GM19463 (cell line): ENCODE data around the gene BEST1.

Experiments used
- ATAC-seq: cut with Tn5 transposase; IDR thresholded peaks from one replicate; pipeline ENCODE4 v1.9.1; 2021; ENCODE audit warnings: mild to moderate bottlenecking, moderate library complexity; ENCODE audit not compliant: unreplicated experiment

Gene BEST1

DNA sequence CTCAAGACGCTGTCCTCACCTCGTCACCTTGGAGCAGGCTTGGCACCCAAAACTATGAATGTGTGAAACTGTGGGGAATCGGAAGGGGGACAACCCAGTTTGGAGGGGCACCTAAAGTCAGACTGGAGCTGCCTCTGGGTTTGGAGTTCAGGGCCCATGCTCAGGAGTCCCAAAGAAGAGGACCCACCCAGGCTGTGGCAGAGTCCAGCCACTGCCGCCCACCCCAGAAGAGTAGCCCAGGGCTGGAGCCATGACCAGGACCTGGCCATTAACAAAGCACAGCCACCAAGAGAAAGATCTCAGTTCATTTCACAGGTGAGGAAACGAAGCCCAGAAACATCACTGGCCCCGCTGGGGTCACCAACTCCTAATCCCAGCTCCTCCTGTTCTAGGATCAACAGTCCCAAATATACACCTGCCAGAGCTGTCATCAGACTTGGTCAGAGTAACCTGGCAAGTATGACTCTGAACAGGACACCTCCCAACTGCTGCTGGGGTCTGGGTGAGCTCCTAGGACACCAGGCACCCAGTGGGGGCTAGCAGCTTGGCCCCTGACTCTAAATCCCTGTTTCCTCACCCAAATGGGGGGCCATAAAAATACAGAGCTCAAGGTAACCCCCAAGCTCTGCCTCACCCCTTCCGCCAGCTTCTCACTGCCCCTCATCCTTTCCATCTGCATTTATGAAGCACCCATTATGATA lies 35.5 kb upstream of the BEST1 start:
- no peak for ATAC-seq

DNA sequence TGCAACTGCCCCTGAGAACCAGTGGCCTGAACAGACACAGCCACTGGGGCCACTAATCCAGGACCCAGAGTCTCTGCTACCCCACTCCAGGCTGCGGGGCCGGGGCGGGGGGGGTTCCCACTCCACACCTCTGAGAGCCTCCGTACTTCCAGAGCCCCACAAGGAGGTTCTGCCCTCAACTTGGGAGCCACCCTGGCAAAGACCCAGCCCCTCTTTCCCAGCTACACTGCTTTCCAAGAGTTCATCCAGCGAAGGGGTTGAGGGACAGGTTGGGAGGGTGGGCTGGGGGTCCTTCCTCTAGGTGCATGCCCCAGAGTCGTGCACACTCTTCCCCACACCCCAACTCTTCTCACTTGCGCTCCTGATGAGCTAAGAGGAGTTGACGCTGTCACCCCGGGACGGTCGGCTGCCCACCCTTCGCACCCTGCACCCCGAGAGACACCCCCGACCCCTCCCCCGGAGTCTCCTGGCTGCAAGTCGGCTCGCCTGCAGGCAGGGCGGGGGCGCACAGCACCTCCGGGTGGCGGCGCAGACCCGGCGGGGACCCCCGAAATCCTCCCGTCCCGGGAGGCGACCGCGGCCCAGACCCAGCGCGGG lies 33.3 kb upstream of the BEST1 start:
- no peak for ATAC-seq

DNA sequence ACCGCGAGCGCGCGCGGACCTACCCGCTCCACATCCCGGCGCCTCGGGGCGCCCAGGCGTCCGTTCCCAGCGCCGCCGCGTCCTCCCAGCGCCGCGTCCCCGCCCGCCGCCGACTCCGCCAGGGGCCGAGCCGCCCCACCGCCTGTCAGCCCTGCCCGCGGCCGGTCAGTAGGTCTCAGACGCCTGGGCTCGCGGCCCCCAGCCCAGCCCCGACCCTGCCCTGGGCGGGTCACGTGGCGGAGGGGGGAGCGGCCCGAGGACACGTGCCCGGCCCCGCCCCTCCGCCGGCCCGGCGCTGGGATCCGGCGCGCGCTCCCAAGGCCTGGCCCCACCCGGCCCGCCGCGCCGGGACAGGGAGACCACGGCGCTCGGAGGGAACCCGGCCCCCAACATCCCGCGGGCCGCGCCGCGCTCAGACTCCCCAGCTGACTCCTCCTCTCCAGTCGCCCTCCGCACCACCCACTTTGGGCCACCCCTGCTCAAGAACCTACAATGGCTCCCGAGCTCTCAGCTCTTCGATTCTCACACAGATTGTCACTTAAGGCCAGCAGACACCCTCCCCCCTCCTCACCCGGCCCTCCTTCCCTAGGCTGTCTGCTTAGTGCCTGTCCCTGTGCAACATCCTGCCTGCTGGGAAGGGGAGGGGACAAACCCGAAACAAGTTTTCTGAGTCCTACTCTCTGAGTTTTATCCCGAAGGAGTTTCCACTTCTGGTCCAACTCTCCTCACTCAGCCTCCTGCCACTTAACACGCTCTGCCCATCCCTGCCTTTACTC lies 32.6 kb upstream of the BEST1 start, which contains the start of gene RAB3IL1:
RAB3IL1 (minus strand) TSS at position 233 of the 776 bp plus-strand sequence; CDS start at position 34, 199 bp downstream.
- ATAC-seq: no peak

DNA sequence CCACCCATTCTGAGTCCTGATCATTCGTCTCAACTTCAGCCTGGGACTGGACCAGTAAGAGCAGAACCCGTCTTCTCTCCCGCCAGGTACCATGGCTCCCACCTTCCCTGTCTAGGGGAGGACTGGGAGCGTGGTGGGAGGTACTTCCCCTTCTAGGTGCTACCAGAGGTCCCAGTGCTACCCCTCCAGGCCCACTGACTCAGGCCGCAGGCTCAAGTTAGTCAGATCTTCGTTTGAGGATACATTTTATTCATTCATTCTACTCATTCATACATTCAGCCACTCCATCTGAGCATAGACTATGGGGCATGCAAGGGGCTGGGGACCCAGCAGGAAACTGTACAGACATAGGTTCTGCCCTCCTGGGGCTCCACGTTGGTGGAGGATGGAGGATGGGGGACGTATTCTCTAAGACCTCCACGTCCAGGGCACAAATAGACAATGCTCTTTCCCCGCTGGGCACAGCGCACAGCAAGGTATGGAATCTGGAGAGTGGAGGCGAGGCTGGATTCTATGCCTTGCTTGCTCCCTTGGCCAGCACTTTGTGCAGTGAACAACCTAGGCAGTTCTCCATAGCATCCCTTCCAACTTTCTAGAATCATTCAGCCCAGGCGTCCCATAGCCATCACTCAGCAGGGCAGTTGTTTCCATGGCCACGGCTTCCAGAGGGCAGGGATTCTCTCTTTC lies 31.8 kb upstream of the BEST1 start:
- no peak for ATAC-seq

DNA sequence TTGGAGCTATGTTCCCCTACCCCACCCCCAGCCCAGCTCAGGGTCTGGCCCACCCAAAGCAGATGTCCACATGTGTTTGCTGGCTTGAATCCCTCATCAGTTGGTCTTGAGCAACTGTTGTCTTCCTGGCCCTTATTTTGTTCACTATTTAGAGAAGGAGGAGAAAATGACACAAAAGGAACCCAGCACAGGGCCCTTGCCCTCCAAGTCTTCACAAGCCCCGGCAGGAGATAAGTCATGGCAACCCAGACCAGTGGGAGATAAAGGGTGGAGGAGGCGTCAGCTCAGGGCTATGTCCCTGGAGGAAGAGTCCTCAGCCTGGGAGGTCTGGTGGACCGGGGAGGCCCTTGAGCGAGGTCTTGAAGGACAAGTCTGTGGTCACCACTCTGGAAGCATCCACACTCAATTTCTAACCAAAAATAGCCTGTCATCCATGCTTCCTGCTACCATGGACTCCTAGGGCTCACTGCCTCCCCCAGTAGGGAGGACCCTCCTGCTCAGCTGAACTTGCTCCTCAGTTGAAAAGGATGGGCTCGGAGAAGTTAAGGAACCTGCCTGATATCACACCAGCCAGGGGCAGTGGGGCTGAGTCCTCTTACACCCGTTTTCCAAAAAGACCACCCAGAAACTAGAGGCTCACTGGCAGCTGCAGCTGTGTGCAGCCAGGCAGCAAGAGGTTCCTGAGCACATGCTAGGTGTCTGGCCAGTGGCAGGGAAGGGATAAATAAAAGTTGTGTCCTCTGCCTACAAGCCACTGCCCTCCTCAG lies 31.0 kb upstream of the BEST1 start:
- ATAC-seq: no peak

DNA sequence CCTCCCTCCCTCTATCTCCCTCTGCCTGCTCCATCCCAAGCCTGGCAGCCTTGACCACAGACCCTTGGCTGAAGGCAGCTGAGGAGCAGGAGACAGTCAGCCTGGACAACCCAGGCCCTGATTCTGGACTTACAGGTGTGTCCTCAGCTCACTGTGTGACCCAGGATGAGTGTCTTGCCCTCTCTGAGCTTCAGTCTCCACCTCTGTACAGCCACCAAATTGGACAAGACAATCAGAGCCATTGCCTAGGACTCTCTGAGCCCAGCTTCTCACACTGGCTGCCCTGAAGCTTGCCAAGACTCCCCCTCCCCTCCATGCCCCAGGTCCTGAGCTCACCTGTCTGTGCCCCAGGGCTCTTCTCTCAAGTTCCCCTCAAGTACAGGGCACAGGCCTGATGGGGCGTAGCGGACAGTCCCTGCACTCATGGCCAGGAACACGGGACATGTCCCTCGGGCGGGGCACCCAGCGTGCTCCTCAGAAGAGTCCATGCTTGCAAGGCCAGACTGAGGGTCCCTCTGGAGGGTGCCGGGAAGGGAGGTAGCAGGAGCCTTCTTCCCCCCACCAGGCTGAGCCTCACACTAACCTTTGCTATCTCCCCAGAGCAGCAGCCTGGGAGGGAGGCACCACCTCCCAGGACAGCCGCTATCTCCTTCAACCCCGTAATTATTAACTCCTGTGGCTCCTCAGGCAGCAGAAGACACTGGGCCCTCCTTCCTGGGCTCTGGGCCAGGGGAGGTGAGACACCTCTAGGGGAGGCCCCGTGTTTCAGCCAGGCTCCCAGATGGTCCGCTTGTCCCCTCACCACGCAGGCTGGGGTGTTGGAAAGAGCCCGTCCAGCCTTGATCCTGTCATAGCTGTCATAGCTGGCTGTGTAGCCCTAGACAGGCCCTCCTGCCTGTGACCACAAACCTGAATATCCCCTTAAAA lies 30.2 kb upstream of the BEST1 start:
- no peak for ATAC-seq

DNA sequence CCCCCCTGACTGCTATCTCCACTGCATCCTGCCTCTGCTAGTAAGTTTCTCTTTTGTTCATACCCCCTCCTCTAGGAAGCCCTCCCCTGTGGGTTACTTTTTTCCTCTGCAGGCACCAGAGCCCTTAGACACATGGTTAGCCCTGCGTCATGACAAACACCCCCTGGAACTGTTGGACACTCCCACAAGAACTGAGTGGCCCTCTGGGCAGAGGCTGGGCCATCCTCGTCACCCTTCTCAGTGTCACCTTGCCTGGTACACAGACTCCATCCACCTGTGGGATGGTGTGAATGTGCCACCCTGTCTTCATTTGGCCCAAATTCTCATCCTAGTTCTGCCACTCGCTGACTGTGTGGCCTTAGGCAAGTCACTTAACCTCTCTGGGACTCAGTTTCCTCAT lies 28.7 kb upstream of the BEST1 start:
- ATAC-seq: no peak

DNA sequence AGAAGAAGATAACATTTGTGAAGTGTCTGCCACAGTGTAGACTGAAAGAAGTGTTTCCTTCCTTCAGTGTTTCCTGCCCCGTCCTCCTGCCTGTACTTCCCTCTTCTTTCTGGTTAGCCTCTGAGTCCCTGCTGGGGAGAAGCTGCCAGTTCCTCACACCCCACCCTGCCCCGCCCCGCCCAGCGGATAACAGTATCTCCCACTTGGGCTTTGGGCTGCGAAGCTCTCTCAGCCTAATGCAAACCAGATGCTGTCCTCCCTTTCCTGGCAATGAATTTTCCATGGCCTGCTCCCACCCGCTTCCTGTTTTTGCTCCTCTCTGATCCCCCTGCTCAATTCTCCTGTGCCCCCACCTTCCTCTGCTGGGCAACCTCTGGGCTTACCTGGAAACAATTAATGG lies 27.6 kb upstream of the BEST1 start:
- ATAC-seq: no peak

DNA sequence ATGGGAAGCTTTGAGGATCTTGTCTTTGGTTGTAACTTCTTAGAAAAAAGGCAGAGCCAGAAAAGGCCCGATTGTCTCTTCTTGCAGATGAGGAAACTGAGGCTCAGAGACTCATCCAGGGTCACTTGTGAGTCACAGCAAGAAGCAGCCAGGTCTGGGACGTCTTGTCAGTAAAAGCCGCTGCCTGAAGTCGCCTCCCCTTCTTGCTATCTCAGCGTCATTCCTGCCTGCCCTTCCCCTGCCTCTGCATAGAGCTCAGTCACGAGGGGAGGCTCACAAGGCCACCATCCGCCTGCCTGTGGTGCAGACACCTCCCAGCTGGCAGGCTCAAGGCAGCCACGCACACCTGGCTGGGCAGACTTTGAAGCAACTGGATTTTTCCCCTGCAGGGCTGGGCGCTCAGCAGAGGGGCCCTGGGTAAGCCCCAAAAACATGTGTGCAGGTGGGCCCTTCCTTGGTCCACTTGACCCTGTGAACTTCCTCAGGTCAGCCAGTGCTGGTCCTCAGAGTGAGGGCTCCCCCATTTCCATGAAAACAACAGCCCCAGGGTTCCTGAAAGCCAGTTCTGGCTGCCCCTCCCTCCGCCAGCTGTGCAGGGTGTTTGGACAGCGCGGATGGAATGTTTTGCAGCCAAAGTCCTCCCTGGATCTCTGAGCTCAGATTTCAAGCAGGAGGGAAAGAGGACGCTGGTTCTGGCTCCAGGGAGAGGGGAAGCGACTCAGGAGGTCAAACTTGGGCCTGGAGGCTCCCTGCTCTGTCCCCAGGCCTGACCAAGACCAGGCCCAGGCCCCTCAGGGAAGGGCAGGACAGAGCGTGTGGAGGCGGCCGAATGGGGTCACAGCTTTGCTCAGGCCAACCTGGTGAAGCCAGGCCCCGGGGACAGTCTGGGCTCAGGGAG lies 26.7 kb upstream of the BEST1 start:
- ATAC-seq: no peak

DNA sequence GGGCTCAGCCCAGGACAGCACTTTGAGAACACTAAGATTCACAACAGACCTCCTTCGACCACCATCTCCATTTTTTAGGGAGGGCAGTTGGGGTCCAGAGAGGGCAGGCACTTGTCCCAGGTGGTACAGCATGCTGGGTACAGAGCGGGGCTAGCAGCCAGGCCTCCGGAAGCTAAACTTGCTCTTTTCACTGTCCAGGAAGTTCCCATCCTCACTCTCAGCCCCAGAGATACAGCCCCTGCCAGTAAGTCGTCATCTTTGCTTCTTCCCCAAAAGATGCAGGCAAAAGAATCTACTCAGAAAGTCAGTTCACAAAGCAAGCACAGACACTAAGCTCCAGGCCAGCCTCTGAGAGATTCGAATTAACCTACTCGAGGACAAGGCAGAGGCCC lies 26.1 kb upstream of the BEST1 start:
- ATAC-seq: no peak

DNA sequence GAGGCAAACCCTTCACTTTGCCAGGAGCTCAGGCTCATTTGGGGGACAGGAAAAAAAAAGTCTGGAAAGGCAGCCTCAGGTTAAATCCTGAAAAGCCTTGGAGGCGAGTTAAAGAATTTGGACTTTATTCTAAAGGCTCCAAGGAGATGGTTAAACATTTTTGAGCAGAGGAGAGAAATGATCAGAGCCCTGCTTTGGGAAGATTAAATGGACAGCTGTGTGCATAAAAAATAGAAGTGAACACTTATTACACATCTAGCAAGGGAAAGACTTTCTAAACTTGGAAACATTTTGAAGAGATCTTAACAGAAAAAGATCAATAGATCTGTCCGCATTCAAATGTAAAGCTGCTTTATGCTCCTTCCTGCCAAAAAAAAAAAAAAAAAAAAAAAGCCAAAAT lies 24.4 kb upstream of the BEST1 start:
- no peak for ATAC-seq

DNA sequence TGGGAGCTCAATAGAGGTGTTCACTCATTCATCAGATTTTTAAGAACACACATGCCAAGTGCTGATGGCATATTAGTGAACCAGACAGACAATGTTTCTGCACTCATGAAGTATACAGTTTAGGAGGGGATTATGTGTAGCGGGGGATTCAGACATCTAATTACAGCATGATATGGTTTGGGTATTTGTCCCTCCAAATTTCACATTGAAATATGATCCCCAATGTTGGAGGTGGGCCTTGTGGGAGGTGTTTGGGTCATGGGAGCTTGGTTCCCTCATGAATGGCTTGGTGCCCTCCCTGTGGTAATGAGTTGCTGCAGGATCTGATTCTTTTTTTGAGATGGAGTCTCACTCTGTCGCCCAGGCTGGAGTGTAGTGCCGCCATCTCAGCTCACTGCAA lies 23.9 kb upstream of the BEST1 start:
- ATAC-seq: no peak

DNA sequence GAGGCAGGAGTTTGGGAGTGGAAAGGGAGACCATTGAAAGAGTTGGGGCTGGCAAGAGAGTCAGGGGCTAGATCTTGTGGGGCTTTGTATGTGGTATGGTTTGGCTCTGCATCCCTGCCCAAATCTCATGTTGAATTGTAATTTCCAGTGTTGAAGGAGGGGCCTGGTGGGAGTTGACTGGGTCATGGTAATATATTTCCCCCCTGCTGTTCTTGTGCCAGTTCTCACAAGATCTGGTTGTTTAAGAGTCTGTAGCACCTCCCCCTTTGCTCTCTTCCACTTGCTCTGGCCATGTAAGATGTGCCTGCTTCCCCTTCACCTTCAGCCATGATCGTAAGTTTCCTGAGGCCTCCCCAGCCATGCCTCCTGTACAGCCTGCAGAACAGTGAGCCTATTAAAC lies 22.6 kb upstream of the BEST1 start:
- no peak for ATAC-seq

DNA sequence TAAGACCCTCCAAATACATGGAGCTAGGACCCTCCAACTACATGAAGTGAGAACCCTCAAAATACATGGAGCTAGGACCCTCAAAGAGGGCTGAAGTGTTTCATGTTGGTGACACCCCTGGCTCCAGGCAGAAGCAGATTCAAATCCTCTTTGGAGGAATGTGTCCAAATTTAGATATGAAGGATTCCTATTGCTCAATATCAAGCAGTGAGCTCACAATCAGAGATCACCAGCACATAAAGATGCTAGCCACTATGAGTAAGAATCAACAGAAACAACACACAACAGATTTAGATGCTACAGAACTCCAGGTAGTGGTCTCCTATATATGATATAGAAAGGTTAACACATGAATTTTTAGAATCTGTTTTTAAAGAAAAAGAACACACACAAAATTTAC lies 21.5 kb upstream of the BEST1 start:
- ATAC-seq: no peak

DNA sequence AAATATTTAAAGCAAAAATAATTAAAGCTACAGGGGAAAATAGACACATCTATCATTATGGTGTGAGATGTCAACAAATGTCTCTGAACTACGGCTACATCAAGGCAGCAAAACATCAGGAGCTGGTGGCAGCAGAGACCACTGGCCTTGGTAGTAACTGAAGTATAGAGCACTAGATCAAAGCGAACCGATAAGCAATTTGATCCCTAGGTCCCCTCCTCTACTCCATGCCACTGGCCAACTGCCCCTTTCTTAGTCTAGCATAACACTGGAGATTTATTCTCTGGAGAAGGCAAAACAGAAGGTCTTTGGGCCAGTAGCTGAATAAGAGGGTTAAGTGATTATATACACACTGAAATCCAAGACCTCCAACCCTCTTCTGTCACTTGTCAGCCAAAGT lies 19.2 kb upstream of the BEST1 start:
- ATAC-seq: no peak

DNA sequence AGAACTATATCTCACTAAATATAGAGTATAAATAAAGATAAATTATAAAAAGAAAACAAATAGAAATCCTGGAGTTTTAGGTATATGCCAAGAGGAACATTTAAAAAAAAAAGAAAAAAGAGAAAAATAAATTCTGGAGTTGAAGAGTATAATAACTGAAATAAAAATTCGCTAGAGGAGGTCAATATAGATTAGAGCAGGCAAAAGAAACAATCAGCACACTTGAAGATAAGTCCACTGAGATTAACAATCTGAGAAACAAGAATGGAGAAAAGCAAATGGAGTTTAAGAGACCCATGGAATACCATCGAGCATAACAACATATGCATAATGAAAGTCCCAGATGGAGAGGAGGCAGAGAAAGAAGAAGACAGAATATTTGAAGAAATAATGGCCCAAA lies 14.3 kb upstream of the BEST1 start:
- ATAC-seq: no peak

DNA sequence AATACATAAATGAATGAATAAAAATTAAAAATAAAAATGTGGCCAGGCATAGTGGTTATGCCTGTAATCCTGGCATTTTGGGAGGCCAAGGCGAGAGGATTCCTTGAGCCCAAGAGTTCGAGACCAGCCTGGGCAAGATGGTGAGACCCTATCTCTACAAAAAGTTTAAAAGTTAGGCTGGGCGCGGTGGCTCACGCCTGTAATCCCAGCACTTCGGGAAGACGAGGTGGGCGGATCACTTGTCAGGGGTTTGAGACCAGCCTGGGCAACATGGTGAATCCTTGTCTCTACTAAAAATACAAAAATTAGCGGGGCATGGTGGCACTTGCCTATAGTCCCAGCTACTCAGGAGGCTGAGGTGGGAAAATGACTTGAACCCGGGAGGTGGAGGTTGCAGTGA lies 9.7 kb upstream of the BEST1 start:
- ATAC-seq: no peak

DNA sequence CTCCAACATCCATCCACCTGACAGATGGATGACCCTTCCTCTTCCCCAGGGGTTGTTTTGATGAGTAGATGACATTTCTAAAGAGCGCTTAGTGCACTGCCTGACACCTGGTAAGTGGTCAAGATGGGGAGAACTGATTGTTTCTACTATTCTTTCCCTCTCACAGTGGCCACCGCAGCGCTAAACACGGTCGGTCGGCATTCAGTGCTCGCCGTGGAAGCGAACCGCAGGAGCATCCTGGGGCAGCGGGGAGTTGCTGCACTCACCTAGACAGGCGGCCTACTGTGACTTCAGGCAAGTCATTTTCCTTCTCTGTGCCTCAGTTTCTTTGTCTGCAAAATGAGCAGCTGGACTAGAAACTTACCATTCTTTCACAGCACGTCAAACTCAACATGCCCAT lies 5.0 kb upstream of the BEST1 start:
- ATAC-seq: no peak

DNA sequence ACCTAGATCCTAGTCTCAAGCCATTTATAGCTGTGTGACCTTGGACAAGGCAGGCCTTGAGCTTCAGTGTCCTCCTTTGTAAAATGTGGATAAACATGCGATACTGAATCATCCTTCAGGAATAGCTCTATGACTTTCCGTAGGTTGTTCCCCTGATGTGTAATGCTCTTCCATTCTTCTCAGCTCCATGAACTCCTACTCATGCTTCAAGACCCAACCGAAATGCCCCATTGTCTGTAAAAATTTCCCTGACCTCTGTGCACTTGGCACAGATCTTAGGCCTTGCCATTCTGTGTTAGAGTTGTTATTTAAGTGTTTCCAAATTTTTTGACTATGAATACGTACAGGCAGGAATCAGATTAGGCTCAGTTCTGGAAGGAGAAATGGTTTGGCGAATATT lies 3.3 kb upstream of the BEST1 start:
- no peak for ATAC-seq
